Keratinocyte (primary cell): Measurements from ENCODE around the gene PCBD2. TPM values are rescaled to one million over a fixed set of nuclear protein-coding genes. Genes with fewer than 3 reads are reported as not detected.

Experiments used
- DNase-seq: peaks from one replicate; pipeline ENCODE4 v3.0.0-alpha.2; 2011; ENCODE audit warnings: low read depth, missing footprints, low spot score
- FAIRE-seq: peaks from 2 replicates; lab custom pipeline; 2011; peaks lifted over from hg19 to GRCh38; lab: Jason Lieb, UNC
- H2AFZ ChIP-seq: 2 replicates; pipeline ENCODE4 v1.6.0; 2012; ENCODE audit warnings: low read length, control low read depth, inconsistent platforms; ENCODE audit not compliant: control insufficient read depth
- H3K27ac ChIP-seq: 2 replicates; pipeline ENCODE4 v1.5.1; 2011; ENCODE audit warnings: low read length; ENCODE audit not compliant: control insufficient read depth, insufficient read depth
- H3K27me3 ChIP-seq: 3 replicates; pipeline ENCODE4 v1.6.0; 2011; ENCODE audit warnings: low read length; ENCODE audit not compliant: control insufficient read depth, insufficient read depth; ENCODE audit errors: extremely low read depth
- H3K36me3 ChIP-seq, 2 experiments: 2 replicates in 1 of 2; 3 replicates in 1 of 2; pipeline ENCODE4 v1.5.1; 2011; ENCODE audit warnings: low read length in 2 of 2, mild to moderate bottlenecking in 1 of 2; ENCODE audit not compliant: control insufficient read depth in 2 of 2, insufficient read depth in 2 of 2; ENCODE audit errors: extremely low read depth in 1 of 2
- H3K4me1 ChIP-seq: 3 replicates; pipeline ENCODE4 v1.5.1; 2011; ENCODE audit warnings: low read length; ENCODE audit not compliant: control insufficient read depth, insufficient read depth; ENCODE audit errors: extremely low read depth
- H3K4me2 ChIP-seq: 3 replicates; pipeline ENCODE4 v1.6.0; 2011; ENCODE audit warnings: low read depth, low read length; ENCODE audit not compliant: control insufficient read depth, insufficient read depth; ENCODE audit errors: extremely low read depth
- H3K4me3 ChIP-seq, 3 experiments: fragments of 200-600 bp in 1 of 3; sonication (generic) in 1 of 3; 2 replicates in 2 of 3; 3 replicates in 1 of 3; pipeline ENCODE4 v1.5.1; 2011 to 2016; ENCODE audit warnings: low read length in 3 of 3, mild to moderate bottlenecking in 3 of 3, control low read depth in 2 of 3, inconsistent platforms in 1 of 3, low read depth in 1 of 3, mixed read lengths in 1 of 3, mixed run types in 1 of 3, moderate library complexity in 1 of 3; ENCODE audit not compliant: control insufficient read depth in 2 of 3, insufficient read depth in 2 of 3; ENCODE audit errors: extremely low read depth in 1 of 3
- H3K79me2 ChIP-seq: 2 replicates; pipeline ENCODE4 v1.6.0; 2012; ENCODE audit warnings: low read length; ENCODE audit not compliant: control insufficient read depth, insufficient read depth
- H3K9ac ChIP-seq: 3 replicates; pipeline ENCODE4 v1.6.0; 2011; ENCODE audit warnings: low read length; ENCODE audit not compliant: control insufficient read depth, insufficient read depth; ENCODE audit errors: extremely low read depth
- H3K9me1 ChIP-seq: 3 replicates; pipeline ENCODE4 v1.6.0; 2011; ENCODE audit warnings: low read length; ENCODE audit not compliant: control insufficient read depth, insufficient read depth; ENCODE audit errors: extremely low read depth
- H3K9me3 ChIP-seq: 2 replicates; pipeline ENCODE4 v1.5.1; 2012; ENCODE audit warnings: low read depth, low read length; ENCODE audit not compliant: control insufficient read depth
- H4K20me1 ChIP-seq: 3 replicates; pipeline ENCODE4 v1.6.0; 2011; ENCODE audit warnings: low read length; ENCODE audit not compliant: control insufficient read depth, insufficient read depth; ENCODE audit errors: extremely low read depth
- CTCF ChIP-seq, 3 experiments: IDR thresholded peaks in 1 of 3; conservative IDR thresholded peaks in 1 of 3; optimal IDR thresholded peaks in 1 of 3; 2 replicates in 2 of 3; 3 replicates in 1 of 3; pipeline versions ENCODE3 to v1.5.1; 2011; ENCODE audit warnings: low read length in 3 of 3, mild to moderate bottlenecking in 3 of 3, moderate library complexity in 2 of 3, control low read depth in 1 of 3, inconsistent platforms in 1 of 3; ENCODE audit not compliant: insufficient read depth in 2 of 3; ENCODE audit errors: extremely low read depth in 1 of 3
- EZH2 ChIP-seq: IDR thresholded peaks from one replicate; pipeline ENCODE4 v1.6.1; 2012; ENCODE audit warnings: inconsistent platforms, mild to moderate bottlenecking, low read length, moderate library complexity
- dilution Hi-C: fragments of 300-500 bp; cut with MboI; formaldehyde crosslinking; loops from one replicate; pipeline ENCODE4 v1.7.0; 2020; ENCODE audit warnings: low sequenced_read_pairs; ENCODE audit not compliant: extremely low pct_ligation_motif_present
- polyA plus RNA-seq, 5 experiments: library from polyadenylated mRNA; depleted of rRNA in 3 of 5; stranded (reverse) in 3 of 5; stranded (forward) in 1 of 5; unstranded in 1 of 5; fragments of >200 nt; gene quantifications; 1 replicate in 1 of 5; 2 replicates in 3 of 5; 3 replicates in 1 of 5; pipeline versions ENCODE4 v1.2.1 to v1.2.3, GENCODE V29; 2011 to 2012; ENCODE audit warnings: missing spikeins in 2 of 5, low read depth in 1 of 5, low replicate concordance in 1 of 5

Gene PCBD2
- polyA plus RNA-seq, 1 donor (not counting 4 experiments of a cell fraction or from before 2014, with no cell fraction given) = 6.2 TPM

GRCh38 chr5:135007305-135007704, 102.4 kb downstream of the PCBD2 start:
- Histone ChIP-seq H4K20me1 (no peaks in the 10 kb centered on the region), H3K27me3 (no peaks in the 10 kb centered on the region), H3K9me1 (no peaks in the 10 kb centered on the region), H3K9me3 (no peaks in the 10 kb centered on the region), H3K4me2 (no peak overlapping the region), H2AFZ (no peak overlapping the region), H3K79me2 (no peaks in the 10 kb centered on the region), H3K4me1 (no peaks in the 10 kb centered on the region), H3K27ac (no peak overlapping the region), H3K9ac (no peak overlapping the region), H3K4me3 (no peak overlapping the region), H3K36me3 (no peaks in the 10 kb centered on the region)
- dilution Hi-C loops = no loop called here
- DNase-seq (no peak), FAIRE-seq (no peak)
- TF ChIP-seq EZH2 = no peak
- TF ChIP-seq CTCF (optimal IDR thresholded peaks at IDR 0.05 in 1 of 3, IDR thresholded peaks at IDR 0.05 in 1 of 3, conservative IDR thresholded peaks at IDR 0.05 in 1 of 3; ENCODE audit: extremely low read depth in 1 of 3, insufficient read depth in 2 of 3, low read length in 3 of 3) = no peak

- no peak overlapping the region for H3K4me2 ChIP-seq
- TF ChIP-seq EZH2 (no peak), CTCF (optimal IDR thresholded peaks at IDR 0.05 in 1 of 3, IDR thresholded peaks at IDR 0.05 in 1 of 3, conservative IDR thresholded peaks at IDR 0.05 in 1 of 3; ENCODE audit: extremely low read depth in 1 of 3, insufficient read depth in 2 of 3, low read length in 3 of 3) (no peak)
- no peaks in the 10 kb centered on the region for H4K20me1 ChIP-seq
- H3K4me3 ChIP-seq = no peak overlapping the region
- H3K9me1 ChIP-seq = no peaks in the 10 kb centered on the region
- no peaks in the 10 kb centered on the region for H3K27me3 ChIP-seq
- H3K27ac ChIP-seq = no peak overlapping the region
- H3K4me1 ChIP-seq = no peaks in the 10 kb centered on the region
- FAIRE-seq (no peak), DNase-seq (no peak)
- no peak overlapping the region for H2AFZ ChIP-seq
- H3K9me3 ChIP-seq = no peaks in the 10 kb centered on the region
- H3K79me2 ChIP-seq = no peaks in the 10 kb centered on the region
- H3K9ac ChIP-seq = no peak overlapping the region
- H3K36me3 ChIP-seq = no peaks in the 10 kb centered on the region
- dilution Hi-C loops = no loop called here
These were observed 102.9 kb downstream of the PCBD2 start for GRCh38 chr5:135007749-135008363.
